Right kidney (tissue), 1 donor: ENCODE data around the gene TTC39B.
A peak's percentile ranks its signal among the peaks of the same experiment; 100 is the strongest.

ENCODE experiments used
- DNase-seq: peaks from one replicate; pipeline ENCODE4 v3.0.0-alpha.2; 2016

TTC39B gene

DNA sequence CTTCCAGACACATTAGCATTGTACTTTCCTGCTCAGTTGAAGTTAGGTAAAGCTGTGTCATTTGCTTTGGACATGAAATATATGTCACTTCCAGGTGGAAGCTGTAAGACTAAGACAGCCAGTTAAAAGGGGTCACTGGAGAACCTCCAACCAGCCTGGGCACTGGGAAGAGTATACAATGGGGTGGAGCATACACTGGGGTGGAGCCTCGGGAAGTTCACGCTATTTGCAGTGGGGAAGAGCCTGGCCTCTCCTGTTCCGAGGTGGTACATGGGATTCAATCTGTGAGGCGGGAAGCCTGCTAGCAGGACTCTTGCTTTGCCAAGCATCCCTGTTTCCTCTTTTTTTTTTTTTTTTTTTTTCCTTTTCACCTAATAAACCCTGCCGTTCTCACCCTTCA, 145.3 kb downstream of the TTC39B start:
- no peak for DNase-seq

DNA sequence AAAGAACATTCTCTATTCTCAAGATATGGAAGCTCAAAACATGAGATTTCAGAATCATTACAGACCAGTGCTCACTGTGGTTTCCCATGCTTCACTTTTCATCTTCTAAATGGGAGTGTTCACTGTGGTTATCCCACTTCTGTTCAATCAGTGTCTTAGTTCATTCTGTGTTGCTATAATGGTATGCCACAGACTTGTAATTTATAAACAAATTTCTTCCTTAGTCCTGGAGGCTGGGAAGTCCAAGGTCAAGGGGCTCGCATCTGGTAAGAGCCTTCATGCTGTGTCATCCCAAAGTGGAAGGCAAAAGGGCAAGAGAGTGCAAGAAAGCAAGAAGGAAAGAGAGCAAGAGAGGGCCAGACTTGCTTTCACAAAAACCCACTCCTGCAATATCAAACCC, 146.3 kb downstream of the TTC39B start:
- no peak for DNase-seq

DNA sequence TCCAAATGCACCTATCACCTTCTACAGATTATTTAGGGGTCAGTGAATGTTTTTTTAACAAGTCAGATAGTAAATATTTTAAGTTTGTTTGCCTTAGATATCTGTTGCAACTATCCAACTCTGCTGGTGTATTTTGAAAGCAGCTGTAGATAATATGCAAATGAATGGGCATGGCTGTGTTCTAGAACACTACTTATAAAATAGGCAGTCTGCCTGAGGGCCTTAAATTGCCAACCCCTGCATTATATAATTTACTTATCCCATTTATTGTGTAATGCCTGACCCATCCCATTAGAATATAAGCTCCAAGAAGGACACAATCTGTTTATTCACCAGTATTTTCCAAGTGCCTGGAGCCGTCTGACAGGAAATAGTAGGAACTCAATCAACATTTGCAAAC, 149.0 kb downstream of the TTC39B start:
- no peak for DNase-seq

DNA sequence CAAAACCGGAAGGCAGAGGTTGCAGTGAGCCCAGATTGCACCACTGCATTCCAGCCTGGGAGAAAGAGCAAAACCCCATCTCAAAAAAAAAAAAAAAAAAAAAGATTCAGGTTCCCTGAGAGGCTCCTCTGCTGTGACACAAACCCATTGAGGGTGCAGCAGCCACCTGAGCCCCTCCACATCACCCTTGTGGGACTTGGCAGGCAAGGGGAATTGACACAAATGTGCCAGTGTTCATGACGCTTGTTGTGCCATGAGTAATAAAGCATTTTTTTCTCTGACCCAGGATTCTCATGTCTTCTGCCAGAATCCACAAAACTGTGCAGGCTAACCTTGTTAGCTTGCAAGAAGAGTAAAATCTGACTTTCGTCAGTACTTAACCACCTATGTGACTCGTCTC, 149.6 kb downstream of the TTC39B start:
- no peak for DNase-seq

DNA sequence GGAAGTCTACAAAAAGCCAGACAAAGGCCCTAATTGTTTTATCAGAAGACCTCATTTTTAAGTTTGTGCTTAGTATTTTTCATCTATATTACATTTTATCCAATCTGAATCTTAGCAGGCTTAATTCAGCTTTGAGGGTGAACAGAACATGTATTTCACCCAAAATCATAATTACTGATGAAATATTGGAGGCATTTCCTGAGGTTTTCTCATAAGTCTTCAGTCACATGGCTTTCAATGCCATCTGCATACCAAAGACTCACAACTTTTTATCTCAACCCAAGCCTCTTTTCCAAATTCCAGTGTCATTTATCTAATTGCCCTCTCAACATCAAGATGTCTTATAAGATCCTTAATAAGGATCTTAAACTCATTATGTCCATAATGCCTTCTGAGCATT, 150.8 kb downstream of the TTC39B start:
- no peak for DNase-seq

DNA sequence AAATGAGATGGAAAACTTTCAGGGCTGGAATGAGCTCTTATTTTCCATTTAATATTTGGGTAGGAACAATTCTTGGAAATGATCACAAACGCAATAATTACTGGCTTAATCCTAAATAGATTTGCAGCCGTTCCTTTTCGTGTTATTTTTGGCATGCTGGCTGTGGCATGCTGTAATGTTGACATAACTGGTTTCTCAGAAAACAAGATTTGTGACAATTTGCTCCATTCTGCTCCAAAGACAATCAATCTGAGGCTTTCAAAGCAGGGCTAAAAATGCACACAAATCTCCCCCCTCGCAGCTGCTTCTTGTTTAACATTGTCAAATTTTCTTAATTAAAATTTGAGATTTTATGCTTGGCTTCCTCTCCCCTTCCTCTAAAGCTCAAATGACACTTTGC, 151.2 kb downstream of the TTC39B start:
- DNase-seq = peak; percentile 22

DNA sequence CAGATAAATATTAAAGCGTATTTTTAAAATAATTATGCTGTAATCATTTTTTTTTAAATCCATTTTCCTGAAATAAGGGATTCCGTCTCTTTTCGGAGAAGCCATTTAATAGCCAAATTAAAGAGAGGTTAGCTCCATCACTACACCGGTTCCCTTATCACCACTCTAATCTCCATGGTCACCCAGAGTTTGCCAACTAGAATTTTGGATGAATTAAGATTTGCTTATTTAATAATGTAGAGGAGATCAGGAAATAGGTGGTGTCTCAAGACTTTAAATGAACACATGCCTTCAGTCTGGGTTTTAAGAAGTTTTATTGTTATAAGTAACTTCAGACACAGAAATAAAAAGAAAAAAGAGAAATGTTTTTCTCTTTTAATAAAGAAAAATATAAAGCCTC, 151.7 kb downstream of the TTC39B start:
- no peak for DNase-seq

DNA sequence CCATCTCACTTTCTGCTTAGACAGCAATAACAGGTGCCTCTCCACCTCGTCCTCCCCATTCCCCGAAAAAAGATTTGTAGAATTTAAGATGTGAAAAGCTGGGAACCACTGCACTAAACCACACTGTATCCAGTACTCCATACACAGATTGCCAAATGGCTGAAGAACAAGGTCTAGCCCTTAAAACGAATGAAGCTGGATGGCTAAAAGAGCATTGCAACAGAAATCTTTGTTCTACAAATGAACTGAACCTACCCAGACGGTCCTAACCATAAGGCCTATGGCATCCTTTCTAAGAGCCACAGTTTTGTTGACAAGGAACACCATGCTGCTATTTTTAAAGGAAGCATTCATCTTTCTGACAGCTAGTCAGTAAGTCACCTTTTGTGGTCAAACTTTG, 152.3 kb downstream of the TTC39B start:
- no peak for DNase-seq

DNA sequence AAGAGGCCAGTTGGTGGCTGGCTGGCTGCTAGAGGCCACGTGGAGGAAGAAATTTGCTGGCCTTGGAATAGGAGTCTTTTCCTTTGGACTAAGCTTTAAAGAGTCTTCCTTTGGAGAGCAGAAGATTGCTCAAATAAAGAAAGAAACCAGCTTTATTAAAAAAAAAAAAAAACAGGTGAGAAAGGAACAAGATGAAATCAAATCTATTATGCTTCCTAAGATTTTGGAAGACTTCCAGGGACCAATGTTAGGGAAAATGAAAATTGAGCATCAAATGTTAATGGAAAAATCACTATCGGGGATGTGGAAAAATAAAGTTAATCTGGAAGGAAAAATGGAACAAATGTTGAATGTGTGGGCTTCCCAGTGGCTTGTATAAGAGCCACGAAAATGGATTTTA, 153.1 kb downstream of the TTC39B start:
- no peak for DNase-seq

DNA sequence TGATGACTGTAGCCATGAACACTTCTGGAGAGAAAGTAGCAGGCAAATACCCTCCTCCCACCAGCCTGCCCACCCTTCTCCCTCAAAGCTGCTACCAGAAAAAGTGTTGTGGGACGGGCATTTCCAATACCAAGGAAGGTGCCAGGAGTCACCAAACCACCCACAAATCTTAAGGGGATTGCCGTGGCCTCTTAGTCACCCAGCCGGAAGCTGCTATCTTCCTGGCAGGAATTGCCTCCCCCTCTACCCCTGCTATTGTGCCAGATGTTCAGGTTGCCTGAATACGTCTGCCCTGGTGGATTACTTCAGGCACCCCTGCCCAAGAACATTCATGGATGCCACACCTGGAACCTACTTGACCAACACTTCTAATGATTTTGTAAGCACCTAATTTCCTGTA, 156.1 kb downstream of the TTC39B start:
- DNase-seq = no peak

DNA sequence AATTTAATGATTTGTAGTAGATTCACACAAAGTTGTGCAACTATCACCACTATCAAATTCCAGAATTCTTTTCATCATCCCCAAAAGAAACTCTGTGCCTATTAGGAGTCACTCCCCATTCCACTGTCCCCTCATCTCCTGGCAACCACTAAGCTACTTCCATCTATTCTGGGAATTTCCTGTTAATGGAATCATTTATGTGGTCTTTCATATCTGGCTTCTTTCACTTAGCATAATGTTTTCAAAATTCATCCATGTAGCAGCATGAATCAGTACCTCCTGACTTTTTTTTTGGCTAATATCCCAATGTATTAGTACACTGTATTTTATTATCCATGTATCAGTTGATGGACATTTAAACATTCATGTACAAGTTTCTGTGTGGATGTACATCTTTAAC, 157.6 kb downstream of the TTC39B start:
- DNase-seq = no peak

DNA sequence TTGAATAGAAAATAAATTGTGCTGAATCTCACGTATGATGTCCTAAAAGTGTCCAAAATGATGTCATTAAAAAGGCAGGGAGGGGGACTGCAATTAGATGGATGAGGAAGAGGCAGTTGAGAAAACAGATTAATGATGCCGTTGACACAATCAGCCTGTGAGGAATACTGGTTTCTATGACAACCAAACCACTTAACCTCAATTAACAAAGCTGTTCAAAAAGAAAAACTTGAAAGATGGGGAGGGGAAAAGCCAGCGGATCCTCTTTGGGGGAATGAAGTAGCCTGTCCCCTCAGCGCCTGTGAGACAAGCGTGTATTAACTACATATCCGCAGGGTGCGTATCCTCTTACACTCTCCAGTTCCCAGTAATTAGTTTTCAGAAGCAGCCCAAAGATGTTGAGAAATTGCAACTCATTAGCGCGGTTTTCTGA, 160.7 kb downstream of the TTC39B start:
- peak; percentile 30 for DNase-seq

DNA sequence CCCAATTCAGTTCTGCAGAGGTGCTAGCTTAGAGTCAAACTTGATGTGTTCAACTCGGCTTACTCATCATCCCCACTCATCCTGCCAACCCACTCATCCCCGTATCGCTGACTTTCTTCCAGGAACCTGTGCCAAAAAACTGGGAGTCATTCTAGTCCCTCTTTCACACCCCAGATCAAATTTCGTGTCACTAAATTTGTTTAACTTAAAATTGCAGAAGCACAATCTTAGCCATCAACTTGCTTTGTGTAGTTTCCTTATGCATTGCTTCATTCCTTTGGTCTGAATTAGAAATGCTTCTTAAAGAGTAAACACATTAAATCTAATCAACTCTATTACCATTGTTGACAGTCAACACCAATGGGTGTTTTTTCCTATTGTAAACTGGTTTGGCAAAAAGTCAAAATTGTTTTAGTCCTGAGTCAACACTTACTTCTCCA, 162.4 kb downstream of the TTC39B start:
- DNase-seq = no peak

DNA sequence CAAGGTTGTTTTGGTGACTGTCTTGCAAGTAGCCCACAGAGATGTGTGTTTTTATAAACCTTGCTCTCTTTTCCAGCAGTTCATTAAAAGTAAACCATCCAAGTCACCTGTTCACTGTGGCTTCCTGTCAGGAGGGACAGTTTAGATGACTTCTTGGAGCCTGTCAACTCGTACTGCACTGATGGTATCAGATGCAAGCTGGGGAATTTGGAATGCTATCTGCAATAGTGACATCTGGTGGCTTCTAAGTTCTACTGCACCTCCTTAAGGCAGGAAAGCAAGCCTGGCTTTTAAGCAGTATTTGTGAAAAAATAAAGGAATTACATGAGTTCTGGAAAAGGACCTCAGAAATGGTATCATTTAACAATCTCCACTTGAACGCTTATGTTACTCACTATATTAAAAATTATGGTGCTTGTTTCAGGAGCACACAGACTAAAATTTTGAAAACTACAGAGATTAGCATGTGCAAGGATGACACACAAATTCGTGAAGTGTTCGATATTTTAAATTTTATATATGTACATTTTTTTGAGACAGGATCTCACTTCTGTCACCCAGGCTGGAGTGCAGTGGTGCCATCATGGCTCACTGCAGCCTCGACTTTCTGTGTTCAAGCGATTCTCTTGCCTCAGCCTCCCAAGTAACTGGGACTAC, 164.0 kb downstream of the TTC39B start:
- DNase-seq = peak; percentile 35

DNA sequence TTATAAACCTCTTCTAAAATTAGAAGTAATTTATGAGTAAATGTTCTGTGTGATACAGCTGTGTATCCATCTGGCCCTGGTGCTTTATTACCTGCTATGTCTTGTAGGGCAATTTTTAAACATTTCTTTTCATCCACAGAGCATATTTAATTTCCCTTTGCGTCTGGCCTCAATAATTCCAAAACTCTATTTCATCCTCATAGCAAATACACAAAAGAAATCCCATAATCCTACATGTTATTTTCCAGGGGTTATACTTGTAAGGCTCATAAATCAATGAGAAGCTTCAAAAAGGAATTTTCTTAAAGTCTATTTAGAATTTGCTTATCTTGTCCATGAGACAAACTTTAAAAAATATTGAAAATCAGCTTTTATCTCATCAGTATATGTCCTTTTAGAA, 167.0 kb downstream of the TTC39B start:
- no peak for DNase-seq

DNA sequence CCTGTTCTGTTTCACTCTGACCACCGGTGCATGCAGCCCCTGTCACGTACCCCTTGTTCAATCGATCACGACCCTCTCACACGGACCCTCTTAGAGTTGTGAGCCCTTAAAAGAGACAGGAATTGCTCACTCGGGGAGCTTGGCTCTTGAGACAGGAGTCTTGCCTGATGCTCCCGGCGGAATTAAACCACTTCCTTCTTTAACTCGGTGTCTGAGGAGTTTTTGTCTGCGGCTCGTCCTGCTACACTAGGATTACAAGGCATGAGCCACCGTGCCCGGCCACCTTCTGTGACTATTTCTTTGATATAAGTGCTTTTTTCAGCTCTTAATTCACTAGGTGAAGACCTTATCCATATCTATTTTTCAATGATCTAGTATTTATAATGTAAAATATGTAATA, 167.5 kb downstream of the TTC39B start:
- no peak for DNase-seq

DNA sequence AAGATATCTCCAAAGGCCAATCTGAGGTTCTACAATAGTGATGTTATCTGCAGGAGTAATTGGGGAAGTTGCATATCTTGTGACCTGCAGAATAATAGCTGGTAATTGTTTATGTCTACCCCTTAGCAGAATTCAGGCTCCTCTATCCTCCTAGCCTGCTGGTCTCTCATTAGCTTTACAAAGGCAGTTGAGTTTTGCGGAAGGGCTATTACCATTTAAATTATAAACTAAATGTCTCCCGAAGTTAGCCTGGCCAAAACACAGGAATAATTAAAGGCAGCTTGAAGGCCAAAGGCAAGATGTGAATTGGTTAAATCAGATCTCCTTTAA, 168.7 kb downstream of the TTC39B start:
- DNase-seq = no peak

DNA sequence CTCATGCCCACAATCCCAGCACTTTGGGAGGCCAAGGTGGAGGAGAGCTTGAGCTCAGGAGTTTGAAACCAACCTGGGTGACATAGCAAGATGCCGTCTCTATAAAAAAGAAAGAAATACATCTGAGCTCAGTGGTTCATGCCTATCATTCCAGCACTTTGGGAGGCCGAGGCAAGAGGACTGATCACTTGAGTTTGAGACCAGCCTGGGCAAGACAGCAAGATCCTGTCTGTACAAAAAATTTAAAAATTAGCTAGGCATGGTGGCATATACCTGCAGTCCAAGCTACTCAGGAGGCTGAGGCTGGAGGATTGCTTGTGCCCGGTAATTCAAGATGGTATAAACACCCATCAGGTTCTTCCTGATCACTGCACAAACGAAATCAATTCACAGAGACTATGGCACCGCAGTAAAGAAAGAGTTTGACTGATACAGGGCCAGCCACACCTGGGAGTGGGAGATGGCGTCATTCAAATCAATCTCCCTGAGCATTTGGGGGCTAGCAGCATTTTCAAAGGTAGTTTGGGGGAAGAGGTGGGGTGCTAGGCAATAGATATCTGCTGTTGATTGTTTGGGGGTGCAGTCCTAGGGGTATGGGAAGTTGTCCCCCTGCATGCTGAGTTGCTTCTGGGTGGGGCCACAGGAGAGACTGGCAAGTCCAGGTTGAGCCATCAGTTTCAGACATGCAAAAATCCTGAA, 169.2 kb downstream of the TTC39B start:
- DNase-seq = no peak

DNA sequence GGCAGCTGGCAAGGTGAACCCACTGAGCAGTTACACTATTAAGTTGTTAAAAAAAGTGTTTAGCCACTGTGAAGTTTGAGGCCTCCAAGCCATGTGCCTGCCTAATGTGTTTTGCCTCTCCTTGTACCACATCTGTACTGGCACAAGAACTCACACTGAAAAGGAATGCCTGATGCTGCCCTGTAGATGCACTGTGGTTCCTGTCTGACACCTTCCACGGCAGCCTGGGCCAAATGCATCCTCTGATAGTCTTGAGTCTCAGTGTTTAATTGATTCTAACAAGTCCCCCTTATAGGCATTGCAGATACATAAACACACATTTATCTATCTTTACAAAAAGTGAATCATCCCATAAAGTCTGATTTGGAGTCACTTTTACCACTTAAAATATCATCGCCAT, 169.9 kb downstream of the TTC39B start:
- no peak for DNase-seq

DNA sequence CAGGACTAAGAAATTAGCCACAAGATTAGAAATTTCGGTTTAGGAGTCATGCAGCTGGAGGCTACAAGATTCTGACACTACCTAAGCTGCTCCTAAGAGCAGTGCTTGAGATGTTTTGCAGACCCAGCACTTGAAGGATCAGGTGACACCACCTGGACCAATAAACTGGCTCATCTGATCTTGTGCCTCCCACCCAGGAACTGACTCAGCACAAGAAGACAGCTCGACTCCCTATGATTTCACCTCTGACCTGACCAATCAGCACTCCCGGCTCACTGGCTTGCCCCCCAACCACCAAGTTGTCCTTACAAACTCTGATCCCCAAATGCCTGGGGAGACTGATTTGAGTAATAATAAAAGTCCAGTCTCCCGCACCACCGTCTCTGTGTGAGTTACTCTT, 170.4 kb downstream of the TTC39B start:
- no peak for DNase-seq

DNA sequence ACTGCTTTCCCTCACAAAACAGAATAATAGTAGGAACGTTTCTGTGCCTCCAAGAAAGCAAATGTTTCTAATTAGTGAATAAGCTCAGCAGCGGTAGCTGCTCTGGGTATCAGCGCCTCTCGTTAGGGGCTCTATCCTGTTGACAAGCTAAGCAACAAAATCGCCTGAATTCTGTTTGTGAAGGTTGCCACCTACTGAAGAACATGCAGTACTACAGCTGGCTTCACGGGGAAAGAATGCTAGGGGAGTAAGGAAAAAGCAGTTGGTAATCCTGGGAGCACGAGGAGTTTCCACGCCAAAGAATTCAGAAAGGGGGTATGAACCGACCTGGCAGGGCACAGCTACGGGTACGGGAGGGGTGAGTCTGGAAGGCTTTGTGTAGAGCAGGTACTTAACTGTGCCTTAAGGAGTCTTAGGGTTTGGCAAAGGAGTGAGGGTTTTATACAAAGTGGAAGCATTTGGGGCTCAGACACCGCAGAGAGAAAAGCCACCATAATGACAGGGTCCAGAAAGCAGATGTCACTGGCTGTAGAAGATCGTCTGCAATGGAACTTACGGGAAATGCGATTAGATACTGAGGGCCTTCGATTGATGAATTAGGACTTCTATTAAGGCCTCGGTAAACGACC, 171.7 kb downstream of the TTC39B start:
- DNase-seq = peak; percentile 71

DNA sequence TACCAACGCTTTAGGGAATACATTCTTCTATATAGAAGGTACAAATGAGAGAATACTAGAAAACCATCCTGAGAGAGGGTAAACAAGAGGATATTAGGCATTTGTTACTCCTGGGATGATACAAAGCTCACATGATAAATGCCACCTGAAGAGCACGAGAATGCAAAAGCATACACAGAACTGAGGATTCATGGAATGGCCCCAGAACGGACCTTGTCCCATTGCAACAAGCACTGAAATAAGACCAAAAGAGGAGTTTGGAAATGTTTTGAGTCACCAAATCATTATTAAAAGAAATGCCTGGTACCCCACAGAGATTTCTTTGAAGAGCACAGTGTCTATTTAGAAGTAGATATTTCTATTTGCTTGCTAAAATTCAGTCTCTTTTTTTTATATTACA, 173.5 kb downstream of the TTC39B start:
- DNase-seq = no peak

DNA sequence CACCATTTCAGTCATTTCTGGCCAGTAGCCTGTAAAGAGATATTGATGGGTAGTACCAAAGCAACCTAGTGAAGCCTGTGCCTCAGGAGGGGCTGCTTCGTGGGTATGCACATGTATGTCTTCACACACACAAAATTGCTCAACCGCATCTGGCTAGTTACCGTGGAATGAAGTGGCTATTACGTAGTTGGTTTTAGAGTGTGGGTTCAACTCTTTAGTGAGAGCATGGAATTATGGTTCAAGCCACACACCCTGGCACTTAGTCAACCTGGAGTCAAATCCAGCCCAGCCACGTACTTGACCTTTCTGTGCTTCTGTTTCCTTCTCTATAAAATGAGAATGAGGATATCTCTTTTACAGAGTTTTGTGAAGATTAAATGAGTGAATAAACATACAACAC, 174.9 kb downstream of the TTC39B start:
- no peak for DNase-seq

DNA sequence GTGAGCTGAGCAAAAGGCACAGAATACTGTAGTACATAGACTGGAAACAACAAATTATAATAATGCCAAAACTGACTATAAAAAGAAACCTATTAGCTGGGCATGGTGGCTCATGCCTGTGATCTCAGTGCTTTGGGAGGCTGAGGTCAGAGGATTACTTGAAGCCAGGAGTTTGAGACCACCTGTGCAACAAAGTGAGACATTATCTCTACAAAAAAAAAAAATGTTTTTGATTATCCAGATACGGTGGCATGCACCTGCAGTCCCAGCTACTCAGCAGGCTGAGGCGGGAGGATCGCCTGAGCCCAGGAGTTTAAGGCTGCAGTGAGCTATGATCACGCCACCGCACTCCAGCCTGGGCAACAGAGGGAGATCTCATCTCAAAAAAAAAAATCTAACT, 175.9 kb downstream of the TTC39B start:
- no peak for DNase-seq
